AML-193 (cell line): Measurements from ENCODE around the gene RETN.
A peak's percentile ranks its signal among the peaks of the same experiment; 100 is the strongest.
"Not testable (repeated sequence)": the region's sequence is repeated elsewhere in the genome, so short reads cannot be mapped to it uniquely, and the experiment has no call there.

Source experiments
- DNase-seq, 2 experiments: peaks; one replicate each; lab custom pipeline; 2025; lab: John Stamatoyannopoulos, UW

RETN gene

GRCh38 chr19:7637374-7638256 lies 31.2 kb upstream of the RETN start:
- no peak for DNase-seq

- DNase-seq = no peak
These were observed 29.9 kb upstream of the RETN start for GRCh38 chr19:7638802-7639465.

GRCh38 chr19:7639863-7640348 lies 28.9 kb upstream of the RETN start:
- DNase-seq = no peak

- no peak for DNase-seq
These were observed 28.0 kb upstream of the RETN start for GRCh38 chr19:7640803-7641202.

GRCh38 chr19:7641290-7642276 lies 27.3 kb upstream of the RETN start:
- DNase-seq = no peak

GRCh38 chr19:7642295-7643030 lies 26.4 kb upstream of the RETN start:
- no peak for DNase-seq

- no peak for DNase-seq
These were observed 25.8 kb upstream of the RETN start for GRCh38 chr19:7643031-7643415.

GRCh38 chr19:7643629-7644549 lies 25.0 kb upstream of the RETN start:
- DNase-seq = not testable (repeated sequence)

- no peak for DNase-seq
These were observed 24.3 kb upstream of the RETN start for GRCh38 chr19:7644550-7644877.

GRCh38 chr19:7645163-7645562 lies 23.7 kb upstream of the RETN start:
- DNase-seq = no peak

- DNase-seq = no peak
These were observed 23.0 kb upstream of the RETN start for GRCh38 chr19:7645656-7646425.

- no peak for DNase-seq
These were observed 22.5 kb upstream of the RETN start for GRCh38 chr19:7646426-7646700.

GRCh38 chr19:7647156-7647555 lies 21.7 kb upstream of the RETN start:
- no peak for DNase-seq

- no peak for DNase-seq
These were observed 20.4 kb upstream of the RETN start for GRCh38 chr19:7648265-7649014.

GRCh38 chr19:7650148-7650547 lies 18.7 kb upstream of the RETN start:
- no peak for DNase-seq

GRCh38 chr19:7652061-7652641 lies 16.7 kb upstream of the RETN start:
- peak; percentile 96 for DNase-seq

- no peak for DNase-seq
These were observed 14.4 kb upstream of the RETN start for GRCh38 chr19:7654401-7654800.

GRCh38 chr19:7655581-7655980 lies 13.3 kb upstream of the RETN start:
- peak; percentile 75 to 85 for DNase-seq
